Right renal pelvis (tissue), 4 donors: ENCODE data around the gene B4GALT7. TPM values are rescaled to one million over a fixed set of nuclear protein-coding genes. Genes with fewer than 3 reads are reported as not detected.
"Not testable (repeated sequence)": the region's sequence is repeated elsewhere in the genome, so short reads cannot be mapped to it uniquely, and the experiment has no call there.

Experiments used
- DNase-seq, 4 donors: peaks; one replicate each; pipeline ENCODE4 v3.0.0-alpha.2; 2013; ENCODE audit warnings: low read depth in 4 of 4, low spot score in 3 of 4, missing footprints in 1 of 4
- polyA plus RNA-seq, 4 donors: library from polyadenylated mRNA; unstranded; fragments of 120-200 nt; gene quantifications; one replicate each; pipeline ENCODE4 v1.2.1, GENCODE V29; 2013; ENCODE audit not compliant: insufficient read length in 4 of 4

Gene B4GALT7, protein sequence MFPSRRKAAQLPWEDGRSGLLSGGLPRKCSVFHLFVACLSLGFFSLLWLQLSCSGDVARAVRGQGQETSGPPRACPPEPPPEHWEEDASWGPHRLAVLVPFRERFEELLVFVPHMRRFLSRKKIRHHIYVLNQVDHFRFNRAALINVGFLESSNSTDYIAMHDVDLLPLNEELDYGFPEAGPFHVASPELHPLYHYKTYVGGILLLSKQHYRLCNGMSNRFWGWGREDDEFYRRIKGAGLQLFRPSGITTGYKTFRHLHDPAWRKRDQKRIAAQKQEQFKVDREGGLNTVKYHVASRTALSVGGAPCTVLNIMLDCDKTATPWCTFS
- 10 to 100 TPM; 20.9 to 29.1 (median 22.1) TPM for polyA plus RNA-seq

DNA sequence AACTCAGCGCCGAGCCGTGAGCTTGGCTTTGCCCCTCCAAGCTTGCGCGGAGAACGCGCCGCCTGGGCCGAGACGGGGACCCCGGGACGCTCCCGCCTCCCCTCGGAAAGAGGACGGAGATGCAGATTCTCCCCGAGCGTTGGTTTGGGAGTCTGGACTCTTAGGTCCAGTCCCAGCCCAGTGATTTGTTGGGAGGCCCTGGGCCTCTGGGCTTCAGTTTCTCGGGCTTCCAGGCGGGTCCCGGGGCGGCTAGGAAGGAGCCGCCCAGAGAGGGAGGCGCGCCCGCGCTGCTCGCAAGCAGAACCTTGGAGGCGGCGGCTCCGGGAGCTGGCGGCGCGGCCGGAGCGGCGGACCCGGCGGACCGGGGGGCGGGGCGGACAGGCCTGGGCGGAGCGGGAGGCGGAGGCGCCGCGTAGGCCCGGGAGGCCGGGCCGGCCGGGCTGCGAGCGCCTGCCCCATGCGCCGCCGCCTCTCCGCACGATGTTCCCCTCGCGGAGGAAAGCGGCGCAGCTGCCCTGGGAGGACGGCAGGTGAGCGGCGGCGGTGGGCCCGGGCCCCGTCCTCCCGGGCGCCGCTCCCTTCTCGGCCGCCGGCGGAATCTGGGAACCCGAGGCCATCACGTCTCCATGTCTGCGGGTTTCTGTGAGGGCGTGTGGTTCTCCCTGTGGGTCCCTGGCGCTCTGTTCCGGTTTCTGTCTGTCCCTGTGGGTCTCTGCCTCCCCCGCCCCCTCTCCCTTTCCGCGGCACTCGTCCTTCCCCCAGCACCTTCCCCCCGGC is at the start of gene B4GALT7:
Gene B4GALT7 (plus strand): TSS at position 402 of the 777 bp plus-strand sequence. CDS start 79 bp downstream, at position 481.
- DNase-seq = peak in 2 of 4 donors; percentile 66 to 70

DNA sequence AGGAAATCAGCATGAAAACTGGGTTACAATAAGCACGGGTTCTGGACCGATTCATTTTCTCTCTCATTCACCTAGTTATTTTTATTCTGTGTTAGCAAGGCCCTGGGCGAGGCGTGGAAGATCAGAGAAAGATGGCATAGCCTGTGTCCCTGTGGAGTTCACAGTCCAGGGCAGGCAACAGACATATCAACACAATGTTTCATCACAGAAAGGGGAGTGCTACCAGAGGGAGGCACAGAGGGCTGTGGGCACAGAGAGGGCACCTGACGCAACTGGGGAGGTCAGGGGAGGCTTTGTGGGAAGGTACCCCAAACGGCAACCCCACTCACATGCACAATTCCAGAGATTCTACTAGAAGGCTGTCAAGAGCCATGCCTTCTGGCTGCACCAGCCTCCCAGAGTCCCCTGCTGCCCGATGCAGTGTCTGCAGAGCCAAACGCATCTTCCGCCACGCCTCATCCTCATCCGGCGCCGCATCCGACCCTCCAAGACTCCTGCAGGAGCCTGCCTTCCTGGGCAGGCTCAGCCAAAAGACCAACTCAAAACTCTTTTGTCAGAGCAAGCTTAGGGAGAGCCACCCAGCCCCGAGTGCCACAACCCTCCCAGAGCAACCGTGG is 47.0 kb upstream of the B4GALT7 start:
- no peak for DNase-seq

DNA sequence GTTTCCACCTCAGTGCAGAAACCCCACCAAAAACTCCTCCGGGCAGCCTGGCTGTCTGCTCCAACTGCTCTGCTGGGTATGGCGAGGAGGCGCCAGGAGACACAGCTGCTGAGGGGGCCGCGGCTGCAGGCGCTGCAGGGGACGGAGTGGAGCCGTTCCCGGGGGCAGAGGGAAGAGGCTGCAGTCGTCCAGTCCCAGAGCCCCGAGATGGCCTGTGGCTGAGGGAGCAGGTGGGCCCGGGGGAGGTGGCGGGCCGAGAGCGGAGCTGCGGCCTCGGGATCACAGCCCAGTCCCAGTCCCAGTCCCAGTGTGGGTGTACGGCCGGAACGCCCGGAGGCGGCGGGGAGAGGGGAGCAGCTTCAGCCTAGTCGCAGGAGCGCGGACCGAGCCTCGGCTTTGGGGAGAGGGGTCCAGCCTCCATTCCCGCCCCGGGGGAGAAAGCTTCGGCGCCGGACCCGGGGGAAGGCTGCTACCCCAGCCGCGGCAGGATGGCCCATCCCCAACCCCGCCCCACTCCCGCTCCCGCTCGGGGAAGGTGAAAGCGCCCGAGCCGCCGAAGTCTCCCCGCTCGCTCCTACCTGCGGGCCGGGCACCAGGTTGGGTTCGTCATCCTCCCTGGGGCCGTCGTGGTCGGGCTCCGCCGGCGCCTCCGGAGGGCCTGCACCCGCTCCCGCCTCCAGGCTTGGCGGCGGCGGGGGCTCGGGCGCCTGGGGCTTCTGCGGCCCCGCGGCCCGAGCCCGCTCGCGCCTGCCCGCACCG is 46.1 kb upstream of the B4GALT7 start:
- DNase-seq = peak in 1 of 4 donors; percentile 20

DNA sequence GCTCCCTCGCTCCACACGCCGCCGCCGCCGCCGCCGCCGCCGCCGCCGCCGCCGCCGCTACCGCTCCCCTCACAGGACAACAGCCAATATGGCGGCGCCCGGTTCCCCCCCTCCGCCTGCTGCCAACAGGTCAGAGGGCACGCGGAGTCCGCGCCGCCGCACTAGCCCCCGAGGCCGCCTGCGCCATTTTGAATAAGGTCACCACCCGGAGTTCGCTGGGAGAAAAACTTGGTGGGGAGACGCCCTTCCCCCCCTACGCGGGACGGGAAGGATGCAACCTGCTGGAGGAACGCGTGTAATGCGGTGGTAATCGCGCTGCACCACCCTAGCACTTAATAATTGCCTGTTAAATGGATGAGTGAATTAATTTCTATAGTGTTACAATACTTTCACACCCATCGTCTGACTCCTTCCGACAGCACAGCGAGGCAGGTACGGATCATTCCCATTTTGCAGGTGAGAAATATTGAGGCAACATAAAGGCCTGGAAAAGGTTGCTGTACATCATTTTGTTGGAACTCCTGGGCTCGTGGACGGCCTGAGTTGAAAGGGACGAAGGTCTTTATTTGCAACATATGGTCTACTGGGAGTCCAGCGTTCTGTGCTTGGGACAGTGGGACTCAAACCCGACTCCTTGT is 45.3 kb upstream of the B4GALT7 start, which contains the start of gene FAM193B:
Gene FAM193B (minus strand): TSS at position 90 of the 638 bp plus-strand sequence. CDS start 105 bp downstream, outside the sequence.
- DNase-seq = peak; percentile 78 to 85 (median 81)

DNA sequence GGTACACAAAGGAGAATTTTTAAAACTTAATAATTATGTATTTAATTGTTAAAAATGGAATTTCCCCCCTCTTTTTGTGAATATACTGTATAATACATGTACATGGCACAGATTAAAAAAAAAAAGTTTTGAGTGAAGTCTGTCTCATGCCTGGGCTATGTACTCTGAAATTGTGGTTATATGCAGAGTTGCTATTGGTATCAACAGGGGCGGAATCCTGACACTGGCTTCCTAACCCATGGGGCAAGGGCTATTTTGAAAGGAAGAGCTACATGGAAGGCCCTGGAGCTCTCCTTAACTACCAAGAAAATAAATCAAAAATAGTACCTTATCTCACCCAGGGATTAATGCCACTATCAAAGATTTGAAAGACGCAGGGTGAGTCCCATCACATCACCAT is 44.7 kb upstream of the B4GALT7 start:
- no peak for DNase-seq

DNA sequence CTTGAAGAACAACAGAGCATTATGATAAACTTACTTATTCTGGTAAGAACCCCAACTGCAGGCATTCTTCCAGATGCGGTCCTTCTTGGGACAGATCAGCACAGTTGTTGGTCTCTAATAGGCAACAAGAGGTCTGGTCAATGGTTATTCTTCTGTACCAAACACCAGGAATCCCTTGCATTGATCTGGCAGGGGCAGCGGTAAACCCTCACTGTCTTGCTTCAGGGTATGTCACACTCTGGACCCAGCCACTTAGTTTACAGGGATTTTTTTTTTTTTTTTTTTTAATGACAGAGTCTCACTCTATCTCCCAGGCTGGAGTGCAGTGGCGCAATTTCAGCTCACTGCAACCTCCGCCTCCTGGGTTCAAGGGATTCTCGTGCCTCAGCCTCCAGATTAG is 44.3 kb upstream of the B4GALT7 start:
- DNase-seq = no peak

DNA sequence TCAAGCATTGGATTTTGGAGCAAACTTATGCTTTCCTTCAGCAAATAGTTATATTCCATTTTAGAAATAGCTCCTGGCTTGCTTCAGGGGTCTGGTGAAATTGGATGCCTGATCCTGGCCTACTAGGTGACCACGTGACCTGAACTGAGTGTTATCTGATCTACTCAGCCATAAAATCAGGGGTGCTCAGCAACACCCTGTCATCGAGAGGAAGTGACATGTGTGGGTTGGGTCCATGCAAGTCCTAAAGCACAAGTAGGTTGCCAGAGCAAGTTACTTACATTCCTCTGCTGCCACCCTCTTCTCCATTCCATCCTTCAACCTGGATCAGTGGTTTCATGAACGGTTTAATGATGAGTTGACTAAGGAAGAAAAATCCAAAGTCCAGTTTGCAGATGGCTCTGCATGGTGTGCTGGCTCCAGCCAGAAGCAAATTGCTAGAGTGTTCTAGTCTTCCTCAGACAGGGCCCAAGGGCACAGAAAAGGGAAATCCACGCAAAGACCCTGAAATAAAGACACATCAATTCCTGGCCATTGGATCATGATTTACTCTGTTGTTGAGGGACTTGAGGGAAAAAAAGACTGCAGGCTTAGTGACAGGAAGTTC is 42.8 kb upstream of the B4GALT7 start:
- no peak for DNase-seq

DNA sequence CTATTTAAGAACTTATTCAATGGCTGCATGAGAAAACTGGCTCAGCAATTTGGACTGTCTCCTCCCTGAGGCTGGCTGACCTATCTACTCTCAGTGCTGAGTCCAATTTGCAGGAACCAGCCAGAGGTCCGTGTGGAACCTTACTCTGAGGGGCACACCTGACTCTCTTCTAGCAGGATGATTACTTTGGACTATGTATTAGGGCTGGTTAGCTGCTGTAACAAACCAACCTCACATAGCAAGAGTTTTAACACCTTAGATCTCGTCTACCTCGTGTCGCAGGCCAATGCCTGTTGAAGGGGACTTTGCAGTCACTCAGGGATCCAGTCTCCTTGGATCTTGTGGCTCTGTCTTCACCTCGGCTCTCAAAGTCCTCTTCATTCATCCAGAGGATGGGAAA is 42.1 kb upstream of the B4GALT7 start:
- DNase-seq = no peak

DNA sequence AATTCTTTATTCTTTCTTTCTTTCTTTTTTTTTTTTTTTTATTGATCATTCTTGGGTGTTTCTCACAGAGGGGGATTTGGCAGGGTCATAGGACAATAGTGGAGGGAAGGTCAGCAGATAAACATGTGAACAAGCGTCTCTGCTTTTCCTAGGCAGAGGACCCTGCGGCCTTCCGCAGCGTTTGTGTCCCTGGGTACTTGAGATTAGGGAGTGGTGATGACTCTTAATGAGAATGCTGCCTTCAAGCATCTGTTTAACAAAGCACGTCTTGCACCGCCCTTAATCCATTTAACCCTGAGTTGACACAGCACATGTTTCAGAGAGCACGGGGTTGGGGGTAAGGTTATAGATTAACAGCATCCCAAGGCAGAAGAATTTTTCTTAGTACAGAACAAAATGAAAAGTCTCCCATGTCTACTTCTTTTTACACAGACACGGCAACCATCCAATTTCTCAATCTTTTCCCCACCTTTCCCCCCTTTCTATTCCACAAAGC is 40.4 kb upstream of the B4GALT7 start:
- DNase-seq = not testable (repeated sequence)

DNA sequence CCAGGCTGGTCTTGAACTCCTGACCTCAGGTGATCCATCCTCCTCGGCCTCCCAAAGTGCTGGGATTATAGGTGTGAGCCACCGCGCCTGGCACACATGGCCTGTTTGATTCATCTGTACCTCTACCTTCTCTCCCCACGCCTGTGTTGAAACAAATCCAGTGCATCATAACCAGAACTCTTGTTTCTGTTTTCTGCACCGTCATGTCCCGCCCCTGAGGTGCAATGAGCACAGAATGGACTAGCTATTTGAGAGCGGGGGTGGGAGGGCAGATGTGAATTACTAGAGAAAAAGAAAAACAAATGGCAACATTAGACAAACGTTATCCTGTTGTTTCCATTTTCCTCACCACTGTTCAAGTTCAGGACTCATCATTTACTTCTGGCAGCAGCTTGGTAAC is 34.9 kb upstream of the B4GALT7 start:
- no peak for DNase-seq

DNA sequence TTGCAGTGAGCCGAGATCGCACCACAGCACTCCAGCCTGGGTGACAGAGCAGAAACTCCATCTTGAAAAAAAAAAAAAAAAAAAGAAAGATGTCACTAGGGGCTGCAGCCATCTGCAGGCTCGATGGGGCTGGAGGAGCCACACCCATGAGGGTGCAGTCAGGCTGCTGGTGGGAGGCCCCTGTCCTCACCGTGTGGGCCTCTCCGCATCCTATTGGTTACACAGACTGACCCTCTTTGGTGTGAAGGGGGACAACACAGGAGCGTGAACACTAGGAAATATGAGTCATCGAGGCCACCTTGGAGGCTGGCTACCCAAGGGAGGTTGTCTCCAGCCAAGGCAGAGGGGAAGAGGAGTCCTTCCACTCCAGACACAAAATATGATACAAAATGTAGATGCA is 31.6 kb upstream of the B4GALT7 start:
- no peak for DNase-seq

DNA sequence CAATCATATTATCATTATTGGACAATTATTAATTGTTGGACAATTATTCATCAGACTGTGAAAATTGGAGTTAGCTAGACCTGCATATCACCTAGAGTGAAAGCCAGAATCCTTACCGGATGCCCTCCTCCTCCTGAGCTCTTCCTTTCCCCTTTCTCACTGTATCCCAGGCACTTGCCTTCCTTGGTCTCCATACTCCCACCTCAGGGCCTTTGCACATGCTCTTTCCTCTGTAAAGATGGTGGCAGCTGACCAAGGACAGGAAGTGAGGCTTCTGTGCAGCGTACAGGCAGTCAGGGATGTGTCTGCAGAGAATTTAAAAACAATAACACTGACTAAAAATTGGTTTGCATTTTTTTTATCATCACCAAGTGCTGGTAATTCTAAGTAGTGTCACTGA is 30.0 kb upstream of the B4GALT7 start:
- DNase-seq = no peak

DNA sequence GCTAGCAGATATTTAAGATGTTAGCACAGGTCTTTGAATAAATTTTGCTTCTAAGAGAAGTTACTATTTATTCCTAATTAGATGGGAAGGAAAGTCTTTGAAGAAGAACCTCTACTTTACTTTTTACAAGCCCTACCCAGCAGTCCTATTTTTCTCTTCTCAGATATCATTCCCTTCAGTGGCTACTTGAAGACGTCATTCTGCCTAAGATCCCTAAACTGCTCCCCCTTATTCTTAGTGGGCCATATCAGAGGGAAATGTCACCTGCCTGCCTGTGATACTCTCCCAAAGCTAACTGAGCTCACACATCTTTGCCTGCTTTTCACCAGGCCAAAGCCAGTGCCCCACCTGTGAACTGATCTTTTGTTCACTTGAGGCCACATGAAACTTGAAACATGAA is 24.4 kb upstream of the B4GALT7 start:
- DNase-seq = no peak

DNA sequence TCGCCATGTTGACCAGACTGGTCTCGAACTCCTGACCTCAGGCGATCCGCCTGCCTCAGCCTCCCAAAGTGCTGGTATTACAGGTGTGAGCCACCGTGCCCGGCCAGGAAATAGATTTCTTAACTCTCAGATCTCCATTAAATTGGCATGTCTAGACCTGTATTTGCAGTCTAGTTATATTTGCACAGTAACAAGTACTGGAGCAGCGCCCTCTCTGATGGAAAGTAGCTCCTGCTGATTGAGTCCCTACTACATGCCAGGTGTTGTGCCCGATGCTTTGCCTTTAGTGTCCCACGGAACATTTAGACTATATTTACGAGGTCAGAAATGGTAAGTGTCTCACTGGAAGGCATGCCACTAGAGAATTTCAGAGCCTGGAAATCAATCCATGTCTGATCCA is 23.8 kb upstream of the B4GALT7 start:
- DNase-seq = no peak

DNA sequence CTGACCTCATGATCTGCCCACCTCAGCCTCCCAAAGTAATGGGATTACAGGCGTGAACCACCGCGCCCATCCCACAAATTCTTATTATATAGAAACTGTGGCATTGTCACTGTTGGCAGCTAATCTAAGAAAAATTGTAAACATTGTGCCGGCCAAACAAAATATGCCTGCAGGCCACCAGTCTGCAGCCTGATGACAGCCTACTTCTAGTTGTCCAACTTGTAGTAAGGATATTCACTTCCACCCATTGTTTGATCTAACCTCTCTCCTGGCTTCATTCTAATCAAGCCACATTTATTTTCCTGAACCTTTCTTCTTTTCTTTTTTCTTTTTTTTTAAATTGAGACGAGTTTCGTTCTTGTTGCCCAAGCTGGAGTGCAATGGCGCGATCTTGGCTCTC is 21.6 kb upstream of the B4GALT7 start:
- DNase-seq = no peak

DNA sequence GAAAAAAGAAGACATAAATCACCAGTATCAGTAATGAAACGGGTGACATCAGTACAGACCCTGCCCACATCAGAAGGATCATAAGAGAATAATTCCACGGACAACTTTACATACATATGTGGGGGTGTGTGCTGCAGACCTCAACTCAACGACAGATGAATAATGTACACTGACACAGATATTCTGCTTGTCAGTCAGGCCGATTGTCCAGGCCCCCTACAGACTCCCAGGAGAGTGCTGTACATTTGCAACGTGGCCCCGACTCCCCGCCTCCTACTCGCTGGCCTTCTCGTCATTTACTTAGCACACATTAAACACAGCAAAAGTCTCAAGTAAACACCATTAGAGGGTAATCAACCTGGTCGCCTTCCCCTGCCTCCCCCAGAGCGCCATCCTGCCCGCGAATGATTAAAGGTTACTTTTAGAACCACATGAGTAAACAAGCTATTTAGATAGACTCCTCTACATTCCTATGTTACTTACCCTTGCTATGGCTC is 11.5 kb upstream of the B4GALT7 start:
- no peak for DNase-seq

DNA sequence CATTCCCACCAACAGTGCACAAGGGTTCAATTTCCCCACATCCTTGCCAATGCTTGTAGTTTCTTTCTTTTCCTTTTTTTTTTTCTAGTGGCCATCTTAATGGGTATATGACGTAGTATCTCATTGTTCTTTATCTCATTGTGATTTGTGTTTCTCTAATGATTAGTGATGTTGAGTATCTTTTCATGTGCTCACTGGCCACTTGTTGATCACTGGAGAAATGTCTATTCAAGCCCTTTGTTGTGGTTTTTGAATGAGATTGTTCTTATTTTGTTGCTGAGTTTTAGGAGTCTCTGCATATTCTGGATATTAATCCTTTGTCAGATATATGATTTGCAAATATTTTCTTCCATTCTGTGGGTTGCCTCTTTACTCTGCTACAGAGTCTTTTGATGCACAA is 9.5 kb upstream of the B4GALT7 start:
- no peak for DNase-seq

DNA sequence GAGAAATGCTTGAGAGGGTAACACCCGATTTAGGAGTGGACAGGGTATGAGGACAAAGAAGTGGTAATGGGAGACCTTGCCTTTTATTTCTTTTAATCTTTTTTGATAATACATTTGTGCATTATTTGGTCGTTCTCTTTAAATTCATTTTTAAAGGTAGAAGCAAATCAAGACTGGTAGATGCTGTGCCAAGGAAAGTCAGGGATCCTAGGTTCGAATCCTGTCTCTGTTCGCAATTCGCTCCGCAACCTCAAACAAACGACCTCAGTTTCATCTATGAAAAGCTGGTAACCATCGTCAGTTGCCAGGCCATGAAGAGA is 8.3 kb upstream of the B4GALT7 start:
- no peak for DNase-seq

DNA sequence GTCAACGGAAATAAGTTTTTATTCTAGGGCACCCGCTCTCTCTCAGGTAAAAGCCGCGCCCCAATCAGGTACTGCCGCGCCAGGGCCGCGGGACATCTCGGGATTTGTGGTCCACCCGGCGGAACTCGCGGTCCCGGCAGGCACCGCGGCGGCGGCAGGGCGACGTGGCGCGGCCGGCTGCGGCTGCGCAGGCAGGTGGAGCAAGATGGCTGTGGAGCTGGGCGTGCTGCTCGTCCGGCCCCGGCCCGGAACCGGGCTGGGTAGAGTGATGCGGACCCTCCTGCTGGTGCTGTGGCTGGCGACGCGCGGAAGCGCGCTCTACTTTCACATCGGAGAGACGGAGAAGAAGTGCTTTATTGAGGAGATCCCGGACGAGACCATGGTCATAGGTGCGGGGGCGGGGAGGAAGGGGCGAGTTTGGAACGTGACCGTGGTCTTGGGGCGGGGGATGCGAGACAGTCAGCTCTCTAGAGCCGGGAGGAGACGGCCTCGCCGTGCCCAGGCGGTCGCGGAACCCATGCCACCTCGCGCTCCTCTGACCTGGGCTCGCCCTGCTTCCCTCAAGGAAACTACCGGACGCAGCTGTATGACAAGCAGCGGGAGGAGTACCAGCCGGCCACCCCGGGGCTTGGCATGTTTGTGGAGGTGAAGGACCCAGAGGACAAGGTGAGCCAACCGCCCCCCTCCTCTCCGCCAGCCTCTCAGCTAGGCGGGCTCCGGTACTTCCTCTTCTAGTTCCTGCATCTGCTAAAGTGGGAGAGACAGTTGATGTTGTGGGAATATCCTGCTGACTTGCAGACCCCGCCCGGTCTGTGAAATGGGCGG is 7.7 kb upstream of the B4GALT7 start, which contains the start of gene TMED9:
Gene TMED9 (plus strand): TSS at position 194 of the 825 bp plus-strand sequence. CDS start 12 bp downstream, at position 206.
- DNase-seq = peak in 3 of 4 donors; percentile 61 to 66 (median 63)
